ENCODE measurements around the gene PARN.
"Not testable (repeated sequence)": the region's sequence is repeated elsewhere in the genome, so short reads cannot be mapped to it uniquely, and the experiment has no call there.

GRCh38 chr16:14544846-14545245, 85.2 kb downstream of the PARN start:
- TF ChIP-seq CTCF, POLR2A (IDR thresholded peaks at IDR 0.05): not testable (repeated sequence)

All from adrenal gland (tissue), 5 donors.